ENCODE data around the gene KCTD6.

The KCTD6 gene

GRCh38 chr3:58484045-58484721 lies 7.7 kb upstream of the KCTD6 start:
- DNase-seq (ENCODE audit: low spot score), result no peak
- TF ChIP-seq, protein P1, sequence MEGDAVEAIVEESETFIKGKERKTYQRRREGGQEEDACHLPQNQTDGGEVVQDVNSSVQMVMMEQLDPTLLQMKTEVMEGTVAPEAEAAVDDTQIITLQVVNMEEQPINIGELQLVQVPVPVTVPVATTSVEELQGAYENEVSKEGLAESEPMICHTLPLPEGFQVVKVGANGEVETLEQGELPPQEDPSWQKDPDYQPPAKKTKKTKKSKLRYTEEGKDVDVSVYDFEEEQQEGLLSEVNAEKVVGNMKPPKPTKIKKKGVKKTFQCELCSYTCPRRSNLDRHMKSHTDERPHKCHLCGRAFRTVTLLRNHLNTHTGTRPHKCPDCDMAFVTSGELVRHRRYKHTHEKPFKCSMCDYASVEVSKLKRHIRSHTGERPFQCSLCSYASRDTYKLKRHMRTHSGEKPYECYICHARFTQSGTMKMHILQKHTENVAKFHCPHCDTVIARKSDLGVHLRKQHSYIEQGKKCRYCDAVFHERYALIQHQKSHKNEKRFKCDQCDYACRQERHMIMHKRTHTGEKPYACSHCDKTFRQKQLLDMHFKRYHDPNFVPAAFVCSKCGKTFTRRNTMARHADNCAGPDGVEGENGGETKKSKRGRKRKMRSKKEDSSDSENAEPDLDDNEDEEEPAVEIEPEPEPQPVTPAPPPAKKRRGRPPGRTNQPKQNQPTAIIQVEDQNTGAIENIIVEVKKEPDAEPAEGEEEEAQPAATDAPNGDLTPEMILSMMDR (IDR thresholded peaks at IDR 0.05; ENCODE audit: borderline replicate concordance, control extremely low read depth, extremely low read depth, insufficient read depth, missing control alignments), result no peak
- in situ Hi-C loops (cut with MboI; ENCODE audit: low sequenced_read_pairs, unreplicated experiment), result no loop called here

DNA sequence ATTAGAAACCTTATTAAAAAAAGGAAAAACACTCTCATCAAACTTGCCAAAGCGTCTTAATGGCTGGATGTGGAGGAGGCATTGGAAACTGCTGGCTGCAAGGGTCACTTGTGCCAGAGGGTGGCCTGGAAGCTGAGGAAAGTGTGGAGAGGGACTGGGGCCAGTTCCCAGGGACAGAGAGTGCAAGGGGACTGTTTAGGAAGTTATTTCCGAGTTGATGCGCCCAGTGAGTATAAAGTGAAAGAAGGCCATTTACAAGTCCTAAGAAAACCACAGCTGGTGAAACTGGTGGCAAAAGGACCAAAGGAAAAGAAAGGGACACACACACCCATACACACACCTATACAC lies 7.2 kb upstream of the KCTD6 start:
- TF ChIP-seq, protein P1 (IDR thresholded peaks at IDR 0.05; ENCODE audit: borderline replicate concordance, control extremely low read depth, extremely low read depth, insufficient read depth, missing control alignments), result no peak
- DNase-seq (ENCODE audit: low spot score), result no peak
- in situ Hi-C loops (cut with MboI; ENCODE audit: low sequenced_read_pairs, unreplicated experiment), result no loop called here

- TF ChIP-seq, protein P1 (IDR thresholded peaks at IDR 0.05; ENCODE audit: borderline replicate concordance, control extremely low read depth, extremely low read depth, insufficient read depth, missing control alignments), result no peak
- in situ Hi-C loops (cut with MboI; ENCODE audit: low sequenced_read_pairs, unreplicated experiment), result no loop called here
- no peak for DNase-seq (ENCODE audit: low spot score)
Measured at GRCh38 chr3:58485801-58486435, 6.0 kb upstream of the KCTD6 start.

- TF ChIP-seq, protein P1 (IDR thresholded peaks at IDR 0.05; ENCODE audit: borderline replicate concordance, control extremely low read depth, extremely low read depth, insufficient read depth, missing control alignments), result no peak
- in situ Hi-C loops (cut with MboI; ENCODE audit: low sequenced_read_pairs, unreplicated experiment), result no loop called here
- no peak for DNase-seq (ENCODE audit: low spot score)
Measured at GRCh38 chr3:58487140-58487886, 4.6 kb upstream of the KCTD6 start.

GRCh38 chr3:58488967-58489366 lies 2.9 kb upstream of the KCTD6 start:
- in situ Hi-C loops (cut with MboI; ENCODE audit: low sequenced_read_pairs, unreplicated experiment), result no loop called here
- TF ChIP-seq, protein P1 (IDR thresholded peaks at IDR 0.05; ENCODE audit: borderline replicate concordance, control extremely low read depth, extremely low read depth, insufficient read depth, missing control alignments), result no peak
- no peak for DNase-seq (ENCODE audit: low spot score)

- TF ChIP-seq, protein P1 (IDR thresholded peaks at IDR 0.05; ENCODE audit: borderline replicate concordance, control extremely low read depth, extremely low read depth, insufficient read depth, missing control alignments), result no peak
- in situ Hi-C loops (cut with MboI; ENCODE audit: low sequenced_read_pairs, unreplicated experiment), result no loop called here
- no peak for DNase-seq (ENCODE audit: low spot score)
Measured at GRCh38 chr3:58490860-58491501, 915 bp upstream of the KCTD6 start.

Measured in GM13976 (cell line).